NCI-H446 treated with DMSO at 0.1 percent for 48 hours (cell line): ENCODE measurements around the gene DCUN1D4.
"Not testable (repeated sequence)": the region's sequence is repeated elsewhere in the genome, so short reads cannot be mapped to it uniquely, and the experiment has no call there.

Experiments used
- DNase-seq: peaks from one replicate; lab custom pipeline; 2025; lab: John Stamatoyannopoulos, UW

DCUN1D4 gene

DNA sequence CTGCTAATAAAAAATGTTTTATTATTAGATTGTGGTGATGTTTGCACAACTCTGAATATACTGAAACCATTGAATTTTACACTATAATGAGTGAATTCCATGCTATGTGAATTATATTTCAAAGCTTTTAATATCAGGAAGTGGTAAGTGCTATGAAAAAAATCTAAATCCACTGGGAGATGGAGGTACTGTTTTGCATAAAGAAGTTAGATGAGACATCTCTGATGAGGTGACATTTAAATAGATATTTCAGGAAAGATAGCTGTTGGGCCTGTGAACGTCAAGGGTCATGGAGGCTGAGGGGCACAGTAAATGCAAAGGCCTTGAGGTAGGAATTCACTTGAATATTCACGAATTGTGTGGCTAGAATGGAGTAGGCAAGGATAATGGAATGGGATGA lies 12.3 kb downstream of the DCUN1D4 start:
- DNase-seq = no peak

DNA sequence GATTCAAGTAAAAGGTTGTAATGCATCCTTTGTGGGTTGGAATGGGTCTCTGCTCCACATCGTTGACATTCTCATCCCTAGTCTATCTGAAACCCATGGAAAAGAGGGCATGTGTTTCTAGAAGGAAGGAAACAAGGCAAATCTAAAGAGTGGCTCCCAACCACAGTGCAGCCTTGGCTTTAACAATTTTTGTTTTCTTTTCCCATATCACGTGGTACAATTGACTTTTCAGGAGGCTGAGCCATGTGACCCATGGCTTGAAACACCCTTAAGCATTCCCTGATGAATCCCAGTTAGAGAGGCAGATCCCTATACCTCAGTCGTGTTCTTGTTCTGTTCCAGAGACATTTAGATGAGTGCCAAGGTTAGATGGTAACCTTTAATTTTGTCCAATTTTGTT lies 12.8 kb downstream of the DCUN1D4 start:
- DNase-seq = no peak

DNA sequence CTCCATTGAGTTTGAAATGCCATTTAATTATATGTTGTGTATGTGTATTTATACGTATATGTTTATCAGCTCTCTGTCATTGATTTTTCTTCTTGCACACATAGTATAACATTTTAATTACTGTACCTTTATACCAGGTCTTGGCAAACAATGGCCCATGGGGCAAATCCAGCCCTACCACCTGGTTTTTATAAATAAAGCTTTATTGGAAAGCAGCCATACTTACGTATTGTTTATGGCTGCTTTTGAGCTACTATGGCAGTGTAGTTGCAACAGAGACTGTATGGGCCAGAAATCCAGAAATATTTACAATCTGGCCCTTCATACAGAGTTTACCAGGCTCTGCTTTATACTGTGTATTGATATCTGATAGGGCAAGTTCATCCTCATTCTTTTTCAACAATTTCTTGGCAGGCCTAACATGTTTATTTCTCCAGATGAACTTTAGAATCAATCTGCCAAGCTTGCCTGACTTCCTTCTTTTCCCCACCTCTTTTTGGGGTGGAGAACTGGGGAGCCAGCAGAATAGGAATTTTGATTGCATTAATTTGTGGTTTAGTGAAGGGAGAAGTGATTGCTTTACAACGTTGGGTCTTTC lies 15.8 kb downstream of the DCUN1D4 start:
- no peak for DNase-seq

DNA sequence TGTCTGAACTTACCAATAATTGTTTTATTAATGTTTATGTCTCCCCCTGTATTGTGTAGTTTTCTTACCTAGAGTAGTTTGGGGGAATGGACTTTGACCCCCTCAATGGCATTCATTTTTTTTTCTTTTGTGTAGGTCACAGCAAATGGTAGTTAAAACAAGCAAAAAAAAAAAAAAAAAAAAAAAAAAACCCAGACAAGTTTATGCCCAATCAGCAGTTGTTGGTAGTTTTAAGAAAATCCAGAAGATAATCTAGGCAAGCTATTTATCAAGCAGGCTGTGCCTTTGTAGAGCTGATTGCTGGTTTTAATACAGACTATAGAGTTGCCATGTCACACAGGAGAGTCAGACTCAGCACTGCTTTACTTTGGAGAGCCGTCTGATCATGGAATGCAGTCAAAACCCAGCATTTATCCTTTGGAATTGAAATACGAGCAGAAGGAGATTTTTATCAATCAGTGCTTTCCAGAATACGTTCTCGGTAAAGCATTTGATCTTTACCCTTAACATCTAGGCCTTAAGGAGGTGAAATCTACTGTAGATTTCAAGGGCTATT lies 16.6 kb downstream of the DCUN1D4 start:
- no peak for DNase-seq

DNA sequence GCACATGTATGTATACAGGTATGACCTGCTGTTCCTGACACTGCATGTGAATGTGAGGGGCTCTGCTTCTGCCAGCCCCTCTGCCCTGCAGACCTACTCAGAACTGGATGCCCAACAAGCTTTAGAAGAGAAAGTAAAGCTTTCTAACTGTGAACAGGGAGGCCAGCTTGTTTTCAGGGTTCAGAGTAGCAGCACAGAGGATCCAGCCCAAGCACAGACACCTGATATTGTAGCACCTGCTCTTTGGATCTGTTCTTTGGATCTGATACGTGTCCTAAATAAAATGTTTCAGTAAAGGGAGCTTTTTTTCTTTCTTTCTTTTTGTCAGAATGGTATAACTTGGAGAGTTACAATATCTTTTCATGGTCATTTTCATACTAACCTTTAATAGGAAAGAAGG lies 19.2 kb downstream of the DCUN1D4 start:
- DNase-seq = no peak

DNA sequence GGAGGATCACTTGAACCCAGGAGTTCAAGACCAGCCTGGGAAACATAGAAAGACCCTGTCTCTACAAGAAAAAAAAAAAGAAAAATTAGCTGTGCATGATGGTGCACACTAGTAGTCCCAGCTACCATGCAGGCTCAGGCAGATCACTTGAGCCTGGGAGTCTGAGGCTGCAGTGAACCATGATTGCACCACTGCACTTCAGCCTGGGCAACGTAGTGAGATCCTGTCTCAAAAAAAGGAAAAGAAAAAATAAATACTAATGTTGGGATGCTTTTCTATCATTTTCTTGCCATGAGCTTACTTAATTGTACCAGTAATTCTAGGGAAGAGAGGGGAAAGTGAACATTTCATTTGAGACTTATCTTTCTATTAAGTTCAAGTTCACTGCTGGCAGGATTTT lies 19.8 kb downstream of the DCUN1D4 start:
- no peak for DNase-seq

DNA sequence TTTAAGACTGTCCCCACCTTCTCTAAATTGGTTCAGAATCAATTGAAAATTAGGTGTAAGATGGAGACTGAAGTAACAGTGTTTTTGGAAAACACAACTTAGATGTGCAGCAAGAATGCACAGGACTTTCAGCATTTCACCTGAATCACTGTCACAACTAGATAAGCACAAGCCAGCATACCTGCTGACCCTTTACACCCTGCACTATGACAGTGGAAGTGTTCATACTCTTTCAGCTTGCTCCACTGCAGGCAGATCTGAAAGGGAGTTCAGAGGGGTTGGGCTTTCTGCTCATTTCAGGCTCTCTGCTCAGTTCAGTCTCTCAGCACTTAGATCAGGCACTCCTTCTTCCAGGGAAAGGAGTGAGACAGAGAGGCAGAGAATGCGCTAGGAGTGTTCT lies 22.8 kb downstream of the DCUN1D4 start:
- no peak for DNase-seq

DNA sequence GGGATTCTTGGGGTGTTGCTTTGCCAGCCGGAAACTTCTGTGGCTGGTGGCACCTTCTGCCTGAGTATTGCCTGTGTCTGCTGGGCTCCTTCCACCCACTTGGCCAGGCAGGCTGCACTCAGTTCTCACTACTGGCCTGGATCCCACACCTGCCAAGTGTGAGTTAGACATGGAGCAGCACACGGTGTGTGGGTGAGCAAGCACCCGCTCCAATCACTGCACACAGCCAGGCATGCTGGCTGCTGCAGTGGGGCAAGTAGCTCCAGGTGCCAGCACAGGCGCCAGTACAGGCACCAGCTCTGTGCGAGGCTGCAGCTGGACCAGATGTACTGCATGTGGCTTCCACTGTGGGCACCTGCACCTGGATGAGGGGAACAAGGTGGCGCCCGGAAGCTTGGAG lies 23.9 kb downstream of the DCUN1D4 start:
- DNase-seq = no peak

DNA sequence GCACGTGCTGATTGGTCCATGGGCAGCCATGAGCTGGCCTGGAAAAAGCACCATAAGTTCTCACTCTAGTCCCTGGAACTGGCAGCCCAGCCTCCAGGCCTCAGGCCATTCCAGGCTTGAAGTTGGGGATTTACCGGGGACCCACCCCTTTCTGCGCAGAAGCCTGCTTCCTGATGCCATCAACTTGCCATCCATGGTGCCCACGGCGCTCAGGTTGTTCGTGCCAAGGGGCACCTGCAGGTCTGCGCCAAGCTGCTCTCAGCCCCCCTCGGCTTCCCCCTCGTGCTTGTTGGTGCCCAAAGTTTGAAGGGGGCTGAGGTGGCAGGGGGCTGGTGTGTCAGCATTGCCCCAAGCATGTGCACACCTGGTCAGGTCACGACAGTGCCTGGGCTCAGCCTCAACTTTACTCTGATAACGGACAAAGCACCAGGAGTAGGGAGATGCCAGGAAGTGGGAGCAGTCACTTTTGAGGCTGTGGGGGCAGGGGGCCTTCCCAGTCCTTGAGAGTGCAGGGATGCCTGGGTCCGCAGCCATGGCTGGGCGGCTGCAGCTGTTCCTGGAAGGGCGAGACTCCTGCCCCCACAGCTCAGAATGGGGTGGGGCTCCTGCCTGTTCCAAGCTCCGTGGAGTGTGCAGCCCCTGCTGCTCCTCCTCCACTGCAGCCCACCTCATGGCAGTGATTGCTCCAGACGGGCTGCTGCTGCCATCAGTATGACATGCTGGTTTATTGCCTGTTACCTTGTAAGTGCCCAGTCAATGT lies 24.9 kb downstream of the DCUN1D4 start:
- DNase-seq = no peak

DNA sequence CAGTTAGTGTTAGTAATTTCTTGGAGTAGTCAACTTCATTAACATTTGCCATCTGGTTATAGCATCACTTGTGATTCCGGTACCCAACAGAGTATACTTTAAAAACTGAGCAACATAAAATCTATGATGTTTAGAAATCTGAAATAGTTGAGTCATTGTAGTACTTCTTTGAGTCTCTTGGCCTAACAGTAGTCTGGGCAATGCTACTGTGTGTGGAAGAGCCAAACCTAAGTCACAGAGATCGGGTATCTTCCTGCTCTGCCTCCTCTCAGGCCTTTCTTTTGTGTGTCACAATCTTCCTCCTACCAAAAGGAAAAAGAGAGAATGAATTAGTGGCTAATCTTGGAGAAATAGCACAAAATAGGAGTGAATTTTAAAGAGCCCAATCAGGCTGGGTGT lies 25.5 kb downstream of the DCUN1D4 start:
- no peak for DNase-seq

DNA sequence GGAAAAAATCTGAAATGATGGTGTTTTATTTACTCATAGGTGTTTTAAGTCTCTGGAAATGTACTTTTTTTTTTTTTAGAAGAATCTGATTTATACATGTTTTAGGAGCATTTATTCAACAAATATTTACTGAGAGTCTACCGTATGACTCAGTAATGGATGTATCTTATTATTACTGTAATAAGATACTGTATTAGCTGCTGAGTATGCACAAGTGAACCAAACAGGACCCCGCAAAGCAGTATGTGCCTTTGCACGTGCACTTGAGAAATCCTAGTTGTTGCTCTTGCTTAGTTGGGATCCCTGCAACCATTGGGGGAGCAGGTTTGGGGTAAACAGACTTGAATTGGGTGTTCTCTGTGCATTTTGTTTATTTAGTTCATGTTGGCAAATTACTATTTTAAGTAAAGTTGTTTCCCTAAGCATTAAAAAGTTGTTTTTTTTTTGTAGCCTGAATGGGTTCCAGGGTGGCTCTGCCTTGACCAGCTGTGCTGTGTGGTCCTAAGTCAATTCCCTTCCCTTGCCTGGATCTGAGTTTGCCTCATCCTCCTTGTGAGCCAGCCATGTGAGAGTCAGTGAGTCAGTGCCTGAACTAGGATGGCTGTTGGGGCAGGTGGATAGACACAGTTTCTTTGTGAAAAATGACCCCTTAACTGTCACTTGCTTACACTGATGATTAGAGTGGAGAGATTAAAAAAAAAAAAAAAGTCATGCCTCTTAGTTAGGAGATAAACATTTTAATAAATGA lies 27.7 kb downstream of the DCUN1D4 start:
- no peak for DNase-seq

DNA sequence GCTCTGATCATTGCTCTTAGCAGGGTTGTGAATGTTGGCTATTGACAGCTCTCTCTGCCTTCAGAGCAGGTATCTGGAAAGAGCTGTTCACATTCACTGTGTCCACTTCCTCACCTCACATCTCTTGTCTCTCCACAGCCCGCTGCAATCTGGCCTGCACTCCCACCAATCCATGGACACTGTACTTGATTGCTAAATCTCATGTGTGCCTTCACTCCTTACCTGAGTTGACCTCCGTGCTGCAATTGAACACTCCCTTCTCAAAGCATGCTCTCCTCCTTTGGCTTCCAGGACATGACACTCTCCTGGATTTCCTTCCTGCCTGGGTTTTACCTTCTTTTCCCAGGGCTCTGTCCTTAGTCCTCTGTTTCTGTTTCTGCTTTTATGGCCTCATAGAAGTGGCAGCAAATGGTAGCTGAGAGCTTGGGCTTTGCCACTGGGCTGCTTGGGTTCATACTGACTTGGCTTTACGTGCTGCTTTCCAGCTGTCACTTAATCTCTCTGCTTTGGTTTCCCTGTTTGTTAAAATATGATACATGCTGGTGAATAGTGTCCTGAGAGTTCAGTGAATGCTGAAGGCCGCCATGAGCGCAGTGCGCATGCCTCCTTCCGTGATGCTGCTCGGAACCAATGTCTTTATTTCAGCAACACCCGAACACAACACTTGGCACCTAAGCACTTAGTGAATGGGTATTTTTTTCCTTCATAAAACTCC lies 29.5 kb downstream of the DCUN1D4 start:
- no peak for DNase-seq

DNA sequence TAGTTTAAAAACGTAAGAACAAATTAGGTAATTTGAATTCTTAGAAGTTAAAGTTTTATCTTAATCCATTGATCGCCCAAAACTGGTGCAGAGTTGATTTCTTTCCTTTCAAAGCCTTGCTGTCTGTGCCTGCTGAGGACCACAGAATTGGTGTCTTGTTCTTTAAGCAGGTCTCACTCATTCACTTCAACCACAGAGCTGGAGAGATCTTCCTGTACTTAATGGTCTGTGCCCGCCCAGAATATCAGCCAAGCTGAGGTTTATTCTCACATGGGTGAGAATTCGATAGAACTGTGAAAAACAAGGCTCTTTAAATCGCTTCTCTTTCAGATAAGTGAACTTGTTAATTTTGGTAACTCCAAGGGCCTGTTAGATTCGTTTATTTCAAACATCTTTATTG lies 31.6 kb downstream of the DCUN1D4 start:
- no peak for DNase-seq

DNA sequence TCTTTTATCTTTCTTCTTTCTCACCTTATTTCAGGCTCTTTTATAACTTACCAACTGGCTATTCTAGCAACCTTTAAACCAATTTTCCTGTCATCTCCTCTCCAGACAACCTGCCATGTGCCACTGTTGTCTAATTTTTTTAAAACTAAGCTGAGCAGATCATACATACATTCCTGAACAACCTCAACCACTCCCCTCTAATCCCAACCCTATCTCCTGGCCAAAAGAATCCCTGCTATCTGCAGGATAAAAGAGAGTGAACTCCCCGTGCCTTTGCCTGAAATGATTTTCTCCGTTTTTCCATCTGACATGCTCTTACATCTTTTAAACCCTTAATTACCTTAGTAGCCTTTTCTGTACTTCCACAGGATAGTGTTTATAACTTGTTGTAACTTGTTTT lies 35.5 kb downstream of the DCUN1D4 start:
- no peak for DNase-seq

DNA sequence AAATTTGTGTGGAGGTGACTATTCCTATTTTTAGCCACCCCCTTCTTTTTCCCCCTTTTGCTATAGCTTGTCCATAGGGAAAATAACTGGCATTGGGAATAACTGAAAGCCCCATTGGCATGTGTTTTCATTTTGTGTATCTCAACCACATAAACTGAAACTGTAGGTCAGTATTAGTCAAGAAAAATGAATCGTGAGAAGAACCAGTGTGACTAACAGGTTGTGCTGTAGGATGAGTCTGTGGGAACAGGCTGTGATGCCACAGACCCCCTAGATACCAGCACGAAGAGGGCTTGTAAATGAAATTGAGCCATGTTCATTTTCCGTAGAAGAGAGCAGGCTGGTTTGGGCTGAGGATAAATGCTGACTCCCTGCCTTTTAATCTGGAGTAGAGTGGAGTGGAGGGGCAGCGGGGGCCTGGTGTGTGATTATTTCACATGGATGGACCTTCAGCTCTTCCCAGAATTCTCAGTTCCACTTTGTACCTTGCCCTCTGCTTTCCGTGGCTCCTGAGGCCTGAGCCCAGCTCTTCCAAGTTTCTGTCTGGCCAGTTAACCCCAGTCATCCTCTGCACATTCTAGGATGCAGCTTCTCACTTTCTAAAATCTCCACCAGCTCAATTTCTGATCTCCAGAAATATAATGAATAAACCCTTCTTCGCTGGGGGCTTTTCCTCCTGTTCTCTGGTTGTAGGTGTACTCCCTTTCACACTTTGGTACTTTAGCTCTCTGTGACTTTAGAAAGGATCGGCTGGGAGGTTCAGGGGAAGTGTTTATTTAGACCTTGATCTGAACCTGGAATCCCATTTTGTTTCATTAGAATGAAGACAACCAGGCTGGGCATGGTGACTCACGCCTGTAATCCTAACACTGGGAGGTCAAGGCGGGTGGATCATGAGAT lies 37.3 kb downstream of the DCUN1D4 start:
- no peak for DNase-seq

DNA sequence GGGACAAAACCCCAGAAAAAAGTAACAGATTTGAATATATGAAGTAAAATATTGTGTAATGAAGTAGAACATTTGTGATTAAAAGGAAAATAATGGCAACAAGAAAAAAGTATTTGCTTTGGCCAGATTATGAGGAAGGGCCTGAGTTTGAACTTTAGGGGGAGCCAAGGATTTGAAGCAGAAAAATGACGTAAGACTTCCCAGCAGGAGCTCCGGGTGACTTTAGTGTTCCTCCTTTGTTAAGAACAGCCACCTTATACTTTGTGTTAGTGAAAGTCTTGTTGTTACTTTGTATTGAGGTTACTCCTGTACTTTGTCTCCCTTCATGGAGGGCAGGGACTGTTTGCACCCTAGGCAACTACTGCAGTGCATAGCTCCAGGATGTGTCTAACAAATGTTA lies 41.1 kb downstream of the DCUN1D4 start:
- no peak for DNase-seq

DNA sequence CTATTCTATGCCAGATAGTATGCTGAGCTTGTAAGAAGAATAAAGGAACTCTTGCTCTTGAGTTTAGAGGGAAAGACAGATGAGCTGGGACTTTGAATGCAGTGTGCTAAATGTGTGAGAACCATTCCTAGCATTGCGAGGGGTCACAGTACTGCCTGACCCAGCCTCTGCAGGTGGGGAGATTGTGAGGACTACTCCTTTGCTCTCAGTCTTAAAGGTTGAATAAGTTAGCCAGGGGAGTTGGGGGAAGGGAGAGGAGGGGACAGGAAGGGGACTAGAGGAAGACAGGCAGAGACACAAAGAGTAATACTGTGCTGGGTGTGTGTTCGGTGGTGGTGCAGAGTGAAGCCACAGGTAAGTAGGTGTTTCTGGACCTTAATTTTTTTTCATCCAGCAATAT lies 41.7 kb downstream of the DCUN1D4 start:
- no peak for DNase-seq

DNA sequence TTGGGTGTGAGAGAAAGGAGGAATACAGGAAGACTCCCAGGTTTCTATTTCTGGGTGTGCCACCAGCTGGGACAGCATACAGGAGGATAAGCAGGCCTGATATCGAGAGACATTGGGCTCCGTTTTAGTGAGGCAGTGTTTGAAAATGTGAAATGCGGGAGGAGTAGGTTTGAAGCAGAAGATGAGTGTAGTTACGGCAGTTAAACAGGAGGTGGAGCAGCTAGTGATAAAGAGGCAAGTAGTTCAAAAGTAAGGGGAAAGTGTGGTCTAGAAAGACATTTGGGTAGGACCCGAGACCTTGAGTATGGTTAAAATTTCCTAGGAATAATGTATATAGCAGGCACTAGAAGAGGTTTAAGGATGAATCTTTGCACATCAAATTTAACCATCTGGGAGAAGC lies 42.4 kb downstream of the DCUN1D4 start:
- DNase-seq = no peak

DNA sequence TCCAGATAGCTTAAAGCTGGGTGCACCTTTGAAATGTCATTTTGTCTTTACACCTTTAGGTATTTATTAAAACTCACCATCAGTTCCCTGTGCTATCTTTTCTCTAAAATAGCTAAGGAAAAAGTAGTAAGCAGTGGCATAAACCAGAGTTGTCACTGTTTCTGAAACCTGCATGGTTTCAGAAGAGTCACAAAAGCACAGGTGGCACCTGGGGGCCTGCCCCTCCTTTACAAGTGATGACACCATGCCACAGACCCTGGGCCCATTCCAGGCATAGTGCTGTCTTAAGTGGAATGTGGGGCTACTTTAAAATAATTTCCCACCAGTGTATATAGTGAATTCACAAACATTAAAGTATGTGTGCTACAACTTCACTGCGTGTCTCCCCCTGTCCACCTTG lies 47.8 kb downstream of the DCUN1D4 start:
- DNase-seq = no peak

DNA sequence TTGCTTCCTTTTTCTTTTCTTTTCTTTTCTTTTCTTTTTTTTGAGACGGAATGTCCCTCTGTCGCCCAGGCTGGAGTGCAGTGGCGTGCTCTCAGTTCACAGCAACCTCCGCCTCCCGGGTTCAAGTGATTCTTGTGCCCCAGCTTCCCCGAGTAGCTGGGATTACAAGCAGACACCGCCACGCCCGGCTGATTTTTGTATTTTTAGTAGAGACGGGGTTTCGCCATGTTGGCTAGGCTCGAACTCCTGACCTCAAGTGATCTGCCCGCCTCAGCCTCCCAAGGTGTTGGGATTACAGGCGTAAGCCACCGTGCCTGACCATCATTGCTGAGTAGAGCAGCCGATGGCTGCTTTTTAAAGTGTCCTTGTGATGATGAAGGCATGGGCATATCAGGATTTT lies 50.4 kb downstream of the DCUN1D4 start:
- not testable (repeated sequence) for DNase-seq

DNA sequence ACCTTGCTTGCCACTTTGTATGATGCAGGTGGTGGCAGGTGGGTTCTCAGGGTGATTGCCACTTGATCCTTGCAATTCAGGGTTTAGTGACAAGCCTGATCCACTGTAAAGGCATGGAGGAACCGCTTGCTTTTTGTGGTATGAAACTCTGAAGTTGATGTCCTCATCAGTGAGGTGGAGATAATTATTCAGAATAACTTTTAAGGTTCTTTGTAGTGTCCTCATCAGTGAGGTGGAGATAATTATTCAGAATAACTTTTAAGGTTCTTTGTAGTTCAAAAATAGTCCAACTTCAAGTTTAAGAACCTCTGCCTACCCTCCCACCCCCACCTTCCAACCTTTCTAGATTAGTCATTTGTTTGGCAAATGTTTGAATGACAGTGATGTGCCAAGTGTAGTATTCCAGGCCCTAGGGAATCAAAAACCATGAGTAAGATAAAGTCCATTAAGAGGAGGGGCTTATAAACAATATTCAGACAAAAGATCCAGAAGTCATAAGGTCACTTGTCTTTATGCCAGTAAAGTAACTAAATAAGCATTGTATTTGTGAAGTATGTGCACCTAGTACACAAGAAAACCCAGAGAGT lies 51.2 kb downstream of the DCUN1D4 start:
- no peak for DNase-seq
